GM18868 (cell line): Measurements from ENCODE around the gene PCNX2.
"Not testable (repeated sequence)": the region's sequence is repeated elsewhere in the genome, so short reads cannot be mapped to it uniquely, and the experiment has no call there.

ENCODE experiments used
- ATAC-seq: cut with Tn5 transposase; IDR thresholded peaks from one replicate; pipeline ENCODE4 v1.9.1; 2021; ENCODE audit warnings: mild to moderate bottlenecking, moderate library complexity; ENCODE audit not compliant: unreplicated experiment

PCNX2 gene

GRCh38 chr1:233113009-233113879, 182.3 kb downstream of the PCNX2 start:
- ATAC-seq: peak; percentile 82

GRCh38 chr1:233112186-233113008, 183.1 kb downstream of the PCNX2 start:
- no peak for ATAC-seq

GRCh38 chr1:233111731-233112130, 183.8 kb downstream of the PCNX2 start:
- no peak for ATAC-seq

- no peak for ATAC-seq
Measured at GRCh38 chr1:233109096-233109495, 186.4 kb downstream of the PCNX2 start.

- ATAC-seq: not testable (repeated sequence)
Measured at GRCh38 chr1:233107716-233108130, 187.8 kb downstream of the PCNX2 start.

- no peak for ATAC-seq
Measured at GRCh38 chr1:233107130-233107660, 188.3 kb downstream of the PCNX2 start.

- no peak for ATAC-seq
Measured at GRCh38 chr1:233105225-233105624, 190.3 kb downstream of the PCNX2 start.

- peak; percentile 67 for ATAC-seq
Measured at GRCh38 chr1:233102341-233102740, 193.2 kb downstream of the PCNX2 start.

GRCh38 chr1:233097959-233098580, 197.5 kb downstream of the PCNX2 start:
- no peak for ATAC-seq

GRCh38 chr1:233097546-233097945, 198.0 kb downstream of the PCNX2 start:
- ATAC-seq: no peak

- ATAC-seq: no peak
Measured at GRCh38 chr1:233094691-233095090, 200.8 kb downstream of the PCNX2 start.

GRCh38 chr1:233094269-233094668, 201.3 kb downstream of the PCNX2 start:
- ATAC-seq: no peak

- ATAC-seq: no peak
Measured at GRCh38 chr1:233090746-233091494, 204.6 kb downstream of the PCNX2 start.

GRCh38 chr1:233089251-233089650, 206.3 kb downstream of the PCNX2 start:
- no peak for ATAC-seq

- no peak for ATAC-seq
Measured at GRCh38 chr1:233088613-233089012, 206.9 kb downstream of the PCNX2 start.

GRCh38 chr1:233086961-233087881, 208.3 kb downstream of the PCNX2 start:
- ATAC-seq: no peak

- ATAC-seq: no peak
Measured at GRCh38 chr1:233085566-233085965, 210.0 kb downstream of the PCNX2 start.

GRCh38 chr1:233082778-233083550, 212.6 kb downstream of the PCNX2 start:
- peak; percentile 89 for ATAC-seq

- no peak for ATAC-seq
Measured at GRCh38 chr1:233081735-233082134, 213.8 kb downstream of the PCNX2 start.
